HEK293 (cell line): ENCODE data around the gene SLC5A9.

Experiments used
- KLF1 ChIP-seq: fragments of 450-650 bp; formaldehyde crosslinking; IDR thresholded peaks from 2 replicates; pipeline ENCODE4 v1.5.1; 2016; ENCODE audit warnings: missing biosample characterization, missing genetic modification characterization
- ZNF155 ChIP-seq: fragments of 450-650 bp; formaldehyde crosslinking; IDR thresholded peaks from 2 replicates; pipeline ENCODE4 v1.5.1; 2016; ENCODE audit warnings: missing biosample characterization, missing genetic modification characterization
- ZNF248 ChIP-seq: fragments of 450-650 bp; formaldehyde crosslinking; IDR thresholded peaks from 2 replicates; pipeline ENCODE4 v1.5.1; 2017; ENCODE audit warnings: missing biosample characterization, missing genetic modification characterization
- ZNF37A ChIP-seq: fragments of 450-650 bp; IDR thresholded peaks from 2 replicates; pipeline ENCODE4 v1.5.1; 2018; ENCODE audit warnings: missing biosample characterization, missing genetic modification characterization
- ZNF501 ChIP-seq: fragments of 450-650 bp; formaldehyde crosslinking; IDR thresholded peaks from 2 replicates; pipeline ENCODE4 v1.5.1; 2016; ENCODE audit warnings: missing biosample characterization, missing genetic modification characterization
- ZNF701 ChIP-seq: fragments of 450-650 bp; formaldehyde crosslinking; IDR thresholded peaks from 2 replicates; pipeline ENCODE4 v1.5.1; 2016; ENCODE audit warnings: missing biosample characterization, missing genetic modification characterization
- ZNF792 ChIP-seq: fragments of 450-650 bp; formaldehyde crosslinking; IDR thresholded peaks from 2 replicates; pipeline ENCODE4 v1.5.1; 2016; ENCODE audit warnings: missing biosample characterization, missing genetic modification characterization
- TF ChIP-seq, protein P1 (sequence below): fragments of 450-650 bp; formaldehyde crosslinking; IDR thresholded peaks from 2 replicates; pipeline ENCODE4 v1.5.1; 2016; ENCODE audit warnings: missing biosample characterization, missing genetic modification characterization
- TF ChIP-seq, protein P2 (sequence below): fragments of 450-650 bp; formaldehyde crosslinking; IDR thresholded peaks from 2 replicates; pipeline ENCODE4 v1.5.1; 2016; ENCODE audit warnings: missing biosample characterization, missing genetic modification characterization

DNA sequence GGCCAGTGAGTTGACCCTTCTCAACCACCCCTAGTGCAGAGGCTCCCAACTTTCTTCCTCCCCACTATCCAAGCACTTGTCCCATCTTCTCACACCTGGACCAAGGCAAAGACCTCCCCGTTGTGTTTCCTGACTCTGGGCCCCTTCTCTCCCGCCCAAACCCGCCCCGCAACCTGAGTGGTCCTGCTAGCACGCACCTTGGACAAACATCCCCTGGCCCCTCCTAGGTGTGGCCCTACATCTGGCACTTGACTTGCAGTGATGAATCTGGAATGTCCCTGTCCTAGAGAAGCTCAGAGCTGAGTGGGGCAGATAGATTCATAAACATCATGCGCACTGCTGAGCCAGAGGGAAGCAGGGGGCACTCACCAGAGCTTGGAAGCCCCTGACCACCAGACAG, 2.3 kb downstream of the SLC5A9 start:
- TF ChIP-seq, protein P1, sequence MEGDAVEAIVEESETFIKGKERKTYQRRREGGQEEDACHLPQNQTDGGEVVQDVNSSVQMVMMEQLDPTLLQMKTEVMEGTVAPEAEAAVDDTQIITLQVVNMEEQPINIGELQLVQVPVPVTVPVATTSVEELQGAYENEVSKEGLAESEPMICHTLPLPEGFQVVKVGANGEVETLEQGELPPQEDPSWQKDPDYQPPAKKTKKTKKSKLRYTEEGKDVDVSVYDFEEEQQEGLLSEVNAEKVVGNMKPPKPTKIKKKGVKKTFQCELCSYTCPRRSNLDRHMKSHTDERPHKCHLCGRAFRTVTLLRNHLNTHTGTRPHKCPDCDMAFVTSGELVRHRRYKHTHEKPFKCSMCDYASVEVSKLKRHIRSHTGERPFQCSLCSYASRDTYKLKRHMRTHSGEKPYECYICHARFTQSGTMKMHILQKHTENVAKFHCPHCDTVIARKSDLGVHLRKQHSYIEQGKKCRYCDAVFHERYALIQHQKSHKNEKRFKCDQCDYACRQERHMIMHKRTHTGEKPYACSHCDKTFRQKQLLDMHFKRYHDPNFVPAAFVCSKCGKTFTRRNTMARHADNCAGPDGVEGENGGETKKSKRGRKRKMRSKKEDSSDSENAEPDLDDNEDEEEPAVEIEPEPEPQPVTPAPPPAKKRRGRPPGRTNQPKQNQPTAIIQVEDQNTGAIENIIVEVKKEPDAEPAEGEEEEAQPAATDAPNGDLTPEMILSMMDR = no peak
- TF ChIP-seq KLF1 (tag by site-specific recombination) (no peak), ZNF501 (no peak), ZNF248 (tag by site-specific recombination) (no peak), ZNF155 (tag by site-specific recombination) (no peak), ZNF37A (no peak), ZNF792 (tag by site-specific recombination) (no peak), ZNF701 (tag by site-specific recombination) (no peak)
- TF ChIP-seq, protein P2, sequence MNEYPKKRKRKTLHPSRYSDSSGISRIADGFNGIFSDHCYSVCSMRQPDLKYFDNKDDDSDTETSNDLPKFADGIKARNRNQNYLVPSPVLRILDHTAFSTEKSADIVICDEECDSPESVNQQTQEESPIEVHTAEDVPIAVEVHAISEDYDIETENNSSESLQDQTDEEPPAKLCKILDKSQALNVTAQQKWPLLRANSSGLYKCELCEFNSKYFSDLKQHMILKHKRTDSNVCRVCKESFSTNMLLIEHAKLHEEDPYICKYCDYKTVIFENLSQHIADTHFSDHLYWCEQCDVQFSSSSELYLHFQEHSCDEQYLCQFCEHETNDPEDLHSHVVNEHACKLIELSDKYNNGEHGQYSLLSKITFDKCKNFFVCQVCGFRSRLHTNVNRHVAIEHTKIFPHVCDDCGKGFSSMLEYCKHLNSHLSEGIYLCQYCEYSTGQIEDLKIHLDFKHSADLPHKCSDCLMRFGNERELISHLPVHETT (tag by site-specific recombination) = no peak
